Measurements from ENCODE around the gene CNDP2.

The CNDP2 gene

GRCh38 chr18:74508366-74508765 lies 12.2 kb downstream of the CNDP2 start:
- Histone ChIP-seq H3K9ac (ENCODE audit: low read length) (no peak overlapping the region), H3K4ac (ENCODE audit: low read depth, low read length) (no peak overlapping the region), H3K56ac (ENCODE audit: low read length) (peak overlapping the region; percentile 64), H3K36me3 (ENCODE audit: control insufficient read depth, insufficient read depth, low read length) (peaks cover 35% of the 10 kb centered on the region), H3K27ac (ENCODE audit: low read depth, low read length) (peak overlapping the region; percentile 81), H2AK5ac (ENCODE audit: low read length) (no peak overlapping the region), H3K79me1 (ENCODE audit: low read length) (peaks cover 16% of the 10 kb centered on the region), H4K8ac (ENCODE audit: low read depth, low read length) (no peak overlapping the region), H3K79me2 (ENCODE audit: control insufficient read depth, insufficient read depth, low read length) (peaks cover 2% of the 10 kb centered on the region), H3K4me2 (ENCODE audit: low read length) (no peak overlapping the region), H2BK5ac (ENCODE audit: low read length) (peak overlapping the region; percentile 89), H4K5ac (ENCODE audit: low read length) (no peak overlapping the region), H2BK15ac (replicated peaks; ENCODE audit: low read depth) (no peak overlapping the region), H3K27me3 (ENCODE audit: insufficient read depth, low read length, poor library complexity) (no peaks in the 10 kb centered on the region), H3K18ac (ENCODE audit: low read length) (no peak overlapping the region), H3K4me3 (ENCODE audit: low read length) (no peak overlapping the region), H3K23ac (ENCODE audit: low read length) (peak overlapping the region; percentile 85), H2BK120ac (ENCODE audit: low read depth, low read length) (no peak overlapping the region), H3K4me1 (ENCODE audit: control insufficient read depth, low read depth, low read length) (peaks cover 3% of the 10 kb centered on the region)
- WGBS (ENCODE audit: extremely low coverage, insufficient coverage, low lambda C conversion rate), result no CpG with 5 or more reads among the region's 9 CpGs
- DNase-seq, result no peak

- peak overlapping the region; percentile 85 for H3K23ac ChIP-seq (ENCODE audit: low read length)
- DNase-seq, result peak; percentile 82
- H4K5ac ChIP-seq (ENCODE audit: low read length), result no peak overlapping the region
- no peak overlapping the region for H3K9ac ChIP-seq (ENCODE audit: low read length)
- H2BK5ac ChIP-seq (ENCODE audit: low read length), result peak overlapping the region; percentile 89
- peaks cover 38% of the 10 kb centered on the region for H3K36me3 ChIP-seq (ENCODE audit: control insufficient read depth, insufficient read depth, low read length)
- H2BK120ac ChIP-seq (ENCODE audit: low read depth, low read length), result no peak overlapping the region
- no peak overlapping the region for H3K4me2 ChIP-seq (ENCODE audit: low read length)
- H3K56ac ChIP-seq (ENCODE audit: low read length), result peak overlapping the region; percentile 64
- peak overlapping the region; percentile 81 for H3K27ac ChIP-seq (ENCODE audit: low read depth, low read length)
- H3K79me1 ChIP-seq (ENCODE audit: low read length), result peaks cover 16% of the 10 kb centered on the region
- no peak overlapping the region for H2AK5ac ChIP-seq (ENCODE audit: low read length)
- no peak overlapping the region for H3K4ac ChIP-seq (ENCODE audit: low read depth, low read length)
- no peak overlapping the region for H3K4me3 ChIP-seq (ENCODE audit: low read length)
- H3K18ac ChIP-seq (ENCODE audit: low read length), result no peak overlapping the region
- H3K79me2 ChIP-seq (ENCODE audit: control insufficient read depth, insufficient read depth, low read length), result peaks cover 2% of the 10 kb centered on the region
- no CpG with 5 or more reads among the region's 11 CpGs for WGBS (ENCODE audit: extremely low coverage, insufficient coverage, low lambda C conversion rate)
- peaks cover 3% of the 10 kb centered on the region for H3K4me1 ChIP-seq (ENCODE audit: control insufficient read depth, low read depth, low read length)
- H2BK15ac ChIP-seq (replicated peaks; ENCODE audit: low read depth), result no peak overlapping the region
- no peaks in the 10 kb centered on the region for H3K27me3 ChIP-seq (ENCODE audit: insufficient read depth, low read length, poor library complexity)
- no peak overlapping the region for H4K8ac ChIP-seq (ENCODE audit: low read depth, low read length)
These were observed 12.7 kb downstream of the CNDP2 start for GRCh38 chr18:74508821-74509225.

- Histone ChIP-seq H2BK5ac (ENCODE audit: low read length) (no peak overlapping the region), H3K23ac (ENCODE audit: low read length) (no peak overlapping the region), H3K9ac (ENCODE audit: low read length) (no peak overlapping the region), H2BK15ac (replicated peaks; ENCODE audit: low read depth) (no peak overlapping the region), H3K27me3 (ENCODE audit: insufficient read depth, low read length, poor library complexity) (no peaks in the 10 kb centered on the region), H4K5ac (ENCODE audit: low read length) (no peak overlapping the region), H3K36me3 (ENCODE audit: control insufficient read depth, insufficient read depth, low read length) (peaks cover 35% of the 10 kb centered on the region), H2BK120ac (ENCODE audit: low read depth, low read length) (no peak overlapping the region), H3K4me3 (ENCODE audit: low read length) (no peak overlapping the region), H3K4me2 (ENCODE audit: low read length) (no peak overlapping the region), H3K27ac (ENCODE audit: low read depth, low read length) (peak overlapping the region; percentile 1), H3K4ac (ENCODE audit: low read depth, low read length) (no peak overlapping the region), H3K79me2 (ENCODE audit: control insufficient read depth, insufficient read depth, low read length) (no peaks in the 10 kb centered on the region), H3K56ac (ENCODE audit: low read length) (no peak overlapping the region), H4K8ac (ENCODE audit: low read depth, low read length) (no peak overlapping the region), H3K18ac (ENCODE audit: low read length) (no peak overlapping the region), H3K79me1 (ENCODE audit: low read length) (peaks cover 16% of the 10 kb centered on the region), H2AK5ac (ENCODE audit: low read length) (no peak overlapping the region), H3K4me1 (ENCODE audit: control insufficient read depth, low read depth, low read length) (peaks cover 3% of the 10 kb centered on the region)
- DNase-seq, result no peak
- no CpG with 5 or more reads among the region's 29 CpGs for WGBS (ENCODE audit: extremely low coverage, insufficient coverage, low lambda C conversion rate)
These were observed 13.9 kb downstream of the CNDP2 start for GRCh38 chr18:74509856-74510769.

- Histone ChIP-seq H2BK15ac (replicated peaks; ENCODE audit: low read depth) (no peak overlapping the region), H3K27me3 (ENCODE audit: insufficient read depth, low read length, poor library complexity) (no peaks in the 10 kb centered on the region), H3K18ac (ENCODE audit: low read length) (no peak overlapping the region), H3K36me3 (ENCODE audit: control insufficient read depth, insufficient read depth, low read length) (peaks cover 35% of the 10 kb centered on the region), H4K8ac (ENCODE audit: low read depth, low read length) (no peak overlapping the region), H4K5ac (ENCODE audit: low read length) (no peak overlapping the region), H3K4me1 (ENCODE audit: control insufficient read depth, low read depth, low read length) (peaks cover 3% of the 10 kb centered on the region), H2BK5ac (ENCODE audit: low read length) (no peak overlapping the region), H3K4me2 (ENCODE audit: low read length) (no peak overlapping the region), H3K27ac (ENCODE audit: low read depth, low read length) (no peak overlapping the region), H3K56ac (ENCODE audit: low read length) (no peak overlapping the region), H3K9ac (ENCODE audit: low read length) (no peak overlapping the region), H3K4ac (ENCODE audit: low read depth, low read length) (no peak overlapping the region), H2BK120ac (ENCODE audit: low read depth, low read length) (no peak overlapping the region), H3K23ac (ENCODE audit: low read length) (no peak overlapping the region), H3K79me2 (ENCODE audit: control insufficient read depth, insufficient read depth, low read length) (no peaks in the 10 kb centered on the region), H2AK5ac (ENCODE audit: low read length) (no peak overlapping the region), H3K79me1 (ENCODE audit: low read length) (peaks cover 16% of the 10 kb centered on the region), H3K4me3 (ENCODE audit: low read length) (no peak overlapping the region)
- WGBS (ENCODE audit: extremely low coverage, insufficient coverage, low lambda C conversion rate), result no CpG with 5 or more reads among the region's 12 CpGs
- DNase-seq, result no peak
These were observed 14.6 kb downstream of the CNDP2 start for GRCh38 chr18:74510770-74511095.

GRCh38 chr18:74511823-74512222 lies 15.7 kb downstream of the CNDP2 start:
- H3K23ac ChIP-seq (ENCODE audit: low read length), result no peak overlapping the region
- DNase-seq, result no peak
- no peak overlapping the region for H4K5ac ChIP-seq (ENCODE audit: low read length)
- no peak overlapping the region for H2BK5ac ChIP-seq (ENCODE audit: low read length)
- no CpG with 5 or more reads among the region's 7 CpGs for WGBS (ENCODE audit: extremely low coverage, insufficient coverage, low lambda C conversion rate)
- H3K4me3 ChIP-seq (ENCODE audit: low read length), result no peak overlapping the region
- no peak overlapping the region for H3K56ac ChIP-seq (ENCODE audit: low read length)
- H2BK120ac ChIP-seq (ENCODE audit: low read depth, low read length), result no peak overlapping the region
- peaks cover 15% of the 10 kb centered on the region for H3K79me1 ChIP-seq (ENCODE audit: low read length)
- H3K9ac ChIP-seq (ENCODE audit: low read length), result no peak overlapping the region
- H3K4me1 ChIP-seq (ENCODE audit: control insufficient read depth, low read depth, low read length), result peaks cover 3% of the 10 kb centered on the region
- H3K4ac ChIP-seq (ENCODE audit: low read depth, low read length), result no peak overlapping the region
- H3K27ac ChIP-seq (ENCODE audit: low read depth, low read length), result no peak overlapping the region
- H3K79me2 ChIP-seq (ENCODE audit: control insufficient read depth, insufficient read depth, low read length), result no peaks in the 10 kb centered on the region
- H3K4me2 ChIP-seq (ENCODE audit: low read length), result no peak overlapping the region
- no peak overlapping the region for H4K8ac ChIP-seq (ENCODE audit: low read depth, low read length)
- H2AK5ac ChIP-seq (ENCODE audit: low read length), result no peak overlapping the region
- peaks cover 37% of the 10 kb centered on the region for H3K36me3 ChIP-seq (ENCODE audit: control insufficient read depth, insufficient read depth, low read length)
- H2BK15ac ChIP-seq (replicated peaks; ENCODE audit: low read depth), result no peak overlapping the region
- H3K27me3 ChIP-seq (ENCODE audit: insufficient read depth, low read length, poor library complexity), result no peaks in the 10 kb centered on the region
- no peak overlapping the region for H3K18ac ChIP-seq (ENCODE audit: low read length)

All from mesendoderm (in vitro differentiated cells).